ENCODE results near the gene MFSD11.
A peak's percentile ranks its signal among the peaks of the same experiment; 100 is the strongest.

DNA sequence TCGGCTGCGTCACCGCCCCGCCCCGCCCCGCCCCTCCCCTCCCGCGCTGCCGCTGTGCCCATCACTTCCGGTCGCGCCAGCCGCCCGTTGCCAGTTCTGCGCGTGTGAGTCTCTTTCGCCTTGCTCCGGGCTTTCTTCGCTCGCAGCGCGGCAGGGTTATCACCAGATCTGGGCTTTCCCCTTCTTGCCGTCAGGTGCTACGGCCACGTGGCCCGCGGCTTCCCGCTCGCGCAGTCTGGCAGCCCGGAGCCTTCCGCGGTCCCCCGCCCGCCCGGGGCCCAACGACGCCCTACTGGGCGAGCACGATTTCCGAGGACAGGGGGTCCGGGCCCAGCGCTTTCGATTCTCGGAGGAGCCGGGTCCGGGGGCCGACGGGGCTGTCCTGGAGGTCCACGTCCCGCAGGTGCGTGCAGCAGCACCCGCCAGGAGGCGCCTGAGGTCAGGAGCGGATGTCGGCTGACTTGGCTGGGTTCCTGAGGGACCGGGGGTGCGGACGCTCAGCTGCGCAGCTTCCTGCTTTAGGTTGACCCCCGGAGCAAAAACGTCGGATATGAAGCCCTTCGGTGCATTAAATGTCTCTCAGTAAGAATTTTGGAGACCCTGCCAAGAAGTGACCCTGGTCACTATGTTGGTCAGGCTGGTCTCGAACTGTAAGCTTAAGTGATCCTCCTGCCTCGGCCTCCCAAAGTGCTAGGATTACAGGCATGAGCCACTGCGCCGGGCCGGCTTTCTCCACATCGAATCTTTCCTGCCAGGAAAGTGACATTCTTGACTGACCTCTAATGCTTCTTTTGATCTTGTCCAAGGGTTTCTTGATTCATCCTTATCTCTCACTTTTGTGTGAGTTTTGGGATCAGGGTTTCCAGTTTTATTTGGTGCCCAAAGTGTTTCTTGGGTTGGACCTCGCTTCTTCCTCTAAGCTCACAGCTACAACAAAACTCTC, 10.9 kb upstream of the MFSD11 start, which contains the start of gene METTL23:
- TF ChIP-seq, protein P1, sequence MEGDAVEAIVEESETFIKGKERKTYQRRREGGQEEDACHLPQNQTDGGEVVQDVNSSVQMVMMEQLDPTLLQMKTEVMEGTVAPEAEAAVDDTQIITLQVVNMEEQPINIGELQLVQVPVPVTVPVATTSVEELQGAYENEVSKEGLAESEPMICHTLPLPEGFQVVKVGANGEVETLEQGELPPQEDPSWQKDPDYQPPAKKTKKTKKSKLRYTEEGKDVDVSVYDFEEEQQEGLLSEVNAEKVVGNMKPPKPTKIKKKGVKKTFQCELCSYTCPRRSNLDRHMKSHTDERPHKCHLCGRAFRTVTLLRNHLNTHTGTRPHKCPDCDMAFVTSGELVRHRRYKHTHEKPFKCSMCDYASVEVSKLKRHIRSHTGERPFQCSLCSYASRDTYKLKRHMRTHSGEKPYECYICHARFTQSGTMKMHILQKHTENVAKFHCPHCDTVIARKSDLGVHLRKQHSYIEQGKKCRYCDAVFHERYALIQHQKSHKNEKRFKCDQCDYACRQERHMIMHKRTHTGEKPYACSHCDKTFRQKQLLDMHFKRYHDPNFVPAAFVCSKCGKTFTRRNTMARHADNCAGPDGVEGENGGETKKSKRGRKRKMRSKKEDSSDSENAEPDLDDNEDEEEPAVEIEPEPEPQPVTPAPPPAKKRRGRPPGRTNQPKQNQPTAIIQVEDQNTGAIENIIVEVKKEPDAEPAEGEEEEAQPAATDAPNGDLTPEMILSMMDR (IDR thresholded peaks at IDR 0.05 in 8 of 11, conservative IDR thresholded peaks at IDR 0.05 in 3 of 11) = peak; percentile 60 to 86 (median 77)
- TF ChIP-seq POLR2AphosphoS5 (IDR thresholded peaks at IDR 0.05) = peak; percentile 57 to 97 (median 91)
- peak in 1 of 3 donors; percentile 30 for TF ChIP-seq POLR2A (IDR thresholded peaks at IDR 0.05)

Measured in spleen (tissue), 7 donors.